Measurements from ENCODE around the gene RFFL. TPM values are rescaled to one million over a fixed set of nuclear protein-coding genes. Genes with fewer than 3 reads are reported as not detected.

RFFL gene
- total RNA-seq, 1 donor from 2014 or later = 10.5 TPM

GRCh38 chr17:34991606-34992005, 71.9 kb downstream of the RFFL start:
- ATAC-seq (ENCODE audit: poor library complexity) (no peak), DNase-seq (no peak)
- intact Hi-C loops (cut with DNase I) = loop anchor here (10.0 kb wide), 1 partner anchor 123 kb away; the partner anchor contains the start of gene RAD51D

- DNase-seq (no peak), ATAC-seq (ENCODE audit: poor library complexity) (peak; percentile 86)
- intact Hi-C loops (cut with DNase I) = loop anchor here (10.0 kb wide), 1 partner anchor 124 kb away; the partner anchor contains the start of gene RAD51D
Observed at GRCh38 chr17:34990921-34991365, 72.6 kb downstream of the RFFL start.

GRCh38 chr17:34989473-34989872, 74.0 kb downstream of the RFFL start:
- no peak for ATAC-seq (ENCODE audit: poor library complexity)
- DNase-seq = no peak
- intact Hi-C loops (cut with DNase I) = no loop called here

- DNase-seq (no peak), ATAC-seq (ENCODE audit: poor library complexity) (no peak)
- intact Hi-C loops (cut with DNase I) = no loop called here
Observed at GRCh38 chr17:34988644-34989043, 74.9 kb downstream of the RFFL start.

GRCh38 chr17:34987232-34987631, 76.3 kb downstream of the RFFL start:
- no peak for DNase-seq
- no peak for ATAC-seq (ENCODE audit: poor library complexity)
- intact Hi-C loops (cut with DNase I) = no loop called here

- ATAC-seq (ENCODE audit: poor library complexity) = no peak
- intact Hi-C loops (cut with DNase I) = no loop called here
Observed at GRCh38 chr17:34981538-34982241, 81.8 kb downstream of the RFFL start.

GRCh38 chr17:34980681-34981537, 82.6 kb downstream of the RFFL start:
- intact Hi-C loops (cut with DNase I) = no loop called here
- peak; percentile 97 for ATAC-seq (ENCODE audit: poor library complexity)
- peak; percentile 86 for DNase-seq

More at GRCh38 chr17:34981538-34982241, 81.8 kb downstream of the RFFL start:
- no peak for DNase-seq

- ATAC-seq (ENCODE audit: poor library complexity) (peak; percentile 95), DNase-seq (peak; percentile 97)
- intact Hi-C loops (cut with DNase I) = no loop called here
Observed at GRCh38 chr17:34980353-34980680, 83.2 kb downstream of the RFFL start, which contains the start of gene LIG3. Gene LIG3 (plus strand): TSS chr17:34980512. CDS start chr17:34983006, 2,494 bp downstream.

GRCh38 chr17:34979650-34980352, 83.7 kb downstream of the RFFL start:
- DNase-seq (no peak), ATAC-seq (ENCODE audit: poor library complexity) (no peak)
- intact Hi-C loops (cut with DNase I) = no loop called here

- intact Hi-C loops (cut with DNase I) = no loop called here
- DNase-seq (no peak), ATAC-seq (ENCODE audit: poor library complexity) (no peak)
Observed at GRCh38 chr17:34979153-34979552, 84.4 kb downstream of the RFFL start.

- no peak for ATAC-seq (ENCODE audit: poor library complexity)
- DNase-seq = no peak
- intact Hi-C loops (cut with DNase I) = no loop called here
Observed at GRCh38 chr17:34974794-34975785, 88.4 kb downstream of the RFFL start.

- ATAC-seq (ENCODE audit: poor library complexity) = no peak
- DNase-seq = no peak
- intact Hi-C loops (cut with DNase I) = no loop called here
Observed at GRCh38 chr17:34974179-34974578, 89.3 kb downstream of the RFFL start.

- intact Hi-C loops (cut with DNase I) = no loop called here
- DNase-seq = peak; percentile 94
- ATAC-seq (ENCODE audit: poor library complexity) = peak; percentile 100
Observed at GRCh38 chr17:34961093-34961911, 102.2 kb downstream of the RFFL start, which contains the start of the genes CCT6B and ZNF830. Gene CCT6B (minus strand): TSS chr17:34961460. CDS start chr17:34961393, 67 bp downstream. Gene ZNF830 (plus strand): TSS chr17:34961540. CDS start chr17:34961567, 27 bp downstream.

GRCh38 chr17:34958438-34958837, 105.1 kb downstream of the RFFL start:
- no peak for DNase-seq
- intact Hi-C loops (cut with DNase I) = no loop called here
- no peak for ATAC-seq (ENCODE audit: poor library complexity)

Measured in Right ventricle myocardium superior (tissue), 1 donor.